ENCODE results near the gene CD5L.

DNA sequence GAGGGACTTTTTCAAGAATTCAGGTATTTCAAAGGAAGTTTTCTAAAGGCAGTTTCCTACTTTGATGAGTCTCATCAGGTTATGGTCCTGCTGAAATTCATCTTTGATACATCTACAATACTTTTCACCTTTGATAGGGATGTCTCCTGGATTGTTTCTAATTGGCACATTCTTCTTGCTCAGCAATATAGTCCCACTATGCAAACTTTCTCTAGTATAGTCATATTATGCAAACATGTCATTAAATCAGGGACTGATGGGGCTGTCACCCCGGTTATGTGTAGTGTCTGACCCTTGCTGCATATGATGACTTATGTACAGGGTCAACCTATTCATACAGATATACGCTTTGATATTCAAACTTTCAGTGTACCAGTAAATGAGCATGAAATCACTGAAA is 21.3 kb downstream of the CD5L start:
- TF ChIP-seq, protein P1, sequence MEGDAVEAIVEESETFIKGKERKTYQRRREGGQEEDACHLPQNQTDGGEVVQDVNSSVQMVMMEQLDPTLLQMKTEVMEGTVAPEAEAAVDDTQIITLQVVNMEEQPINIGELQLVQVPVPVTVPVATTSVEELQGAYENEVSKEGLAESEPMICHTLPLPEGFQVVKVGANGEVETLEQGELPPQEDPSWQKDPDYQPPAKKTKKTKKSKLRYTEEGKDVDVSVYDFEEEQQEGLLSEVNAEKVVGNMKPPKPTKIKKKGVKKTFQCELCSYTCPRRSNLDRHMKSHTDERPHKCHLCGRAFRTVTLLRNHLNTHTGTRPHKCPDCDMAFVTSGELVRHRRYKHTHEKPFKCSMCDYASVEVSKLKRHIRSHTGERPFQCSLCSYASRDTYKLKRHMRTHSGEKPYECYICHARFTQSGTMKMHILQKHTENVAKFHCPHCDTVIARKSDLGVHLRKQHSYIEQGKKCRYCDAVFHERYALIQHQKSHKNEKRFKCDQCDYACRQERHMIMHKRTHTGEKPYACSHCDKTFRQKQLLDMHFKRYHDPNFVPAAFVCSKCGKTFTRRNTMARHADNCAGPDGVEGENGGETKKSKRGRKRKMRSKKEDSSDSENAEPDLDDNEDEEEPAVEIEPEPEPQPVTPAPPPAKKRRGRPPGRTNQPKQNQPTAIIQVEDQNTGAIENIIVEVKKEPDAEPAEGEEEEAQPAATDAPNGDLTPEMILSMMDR (optimal IDR thresholded peaks at IDR 0.05 in 1 of 3, IDR thresholded peaks at IDR 0.05 in 1 of 3, conservative IDR thresholded peaks at IDR 0.05 in 1 of 3; ENCODE audit: extremely low read depth in 1 of 3, insufficient read depth in 2 of 3, low read length in 3 of 3), result no peak
- no peak for TF ChIP-seq EZH2 (IDR thresholded peaks at IDR 0.05; ENCODE audit: low read length)

Data from keratinocyte (primary cell).